ENCODE measurements around the gene ARHGAP40. TPM values are rescaled to one million over a fixed set of nuclear protein-coding genes. Genes with fewer than 3 reads are reported as not detected.

ARHGAP40 gene
- total and polyA plus RNA-seq, 2 of the 13 experiments (the other 11 are each of a cell fraction or from before 2014, with no cell fraction given), result 0.75 to 2.1 TPM

- TF ChIP-seq, protein P1, sequence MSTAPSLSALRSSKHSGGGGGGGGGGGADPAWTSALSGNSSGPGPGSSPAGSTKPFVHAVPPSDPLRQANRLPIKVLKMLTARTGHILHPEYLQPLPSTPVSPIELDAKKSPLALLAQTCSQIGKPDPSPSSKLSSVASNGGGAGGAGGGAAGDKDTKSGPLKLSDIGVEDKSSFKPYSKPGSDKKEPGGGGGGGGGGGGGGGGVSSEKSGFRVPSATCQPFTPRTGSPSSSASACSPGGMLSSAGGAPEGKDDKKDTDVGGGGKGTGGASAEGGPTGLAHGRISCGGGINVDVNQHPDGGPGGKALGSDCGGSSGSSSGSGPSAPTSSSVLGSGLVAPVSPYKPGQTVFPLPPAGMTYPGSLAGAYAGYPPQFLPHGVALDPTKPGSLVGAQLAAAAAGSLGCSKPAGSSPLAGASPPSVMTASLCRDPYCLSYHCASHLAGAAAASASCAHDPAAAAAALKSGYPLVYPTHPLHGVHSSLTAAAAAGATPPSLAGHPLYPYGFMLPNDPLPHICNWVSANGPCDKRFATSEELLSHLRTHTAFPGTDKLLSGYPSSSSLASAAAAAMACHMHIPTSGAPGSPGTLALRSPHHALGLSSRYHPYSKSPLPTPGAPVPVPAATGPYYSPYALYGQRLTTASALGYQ (CRISPR knock-in tag; IDR thresholded peaks at IDR 0.05), result no peak
- TF ChIP-seq ZNF34 (CRISPR knock-in tag; IDR thresholded peaks at IDR 0.05; ENCODE audit: borderline replicate concordance), result no peak
- TF ChIP-seq HIVEP1 (CRISPR knock-in tag; IDR thresholded peaks at IDR 0.05), result no peak
- no peak for TF ChIP-seq MYC (CRISPR knock-in tag; IDR thresholded peaks at IDR 0.05; ENCODE audit: borderline replicate concordance)
- 0 out of 2 replicates have a peak, but pooled peaks have one; percentile 53 for TF ChIP-seq ZNF3 (CRISPR knock-in tag; IDR thresholded peaks at IDR 0.05)
- no peak for TF ChIP-seq ZNF350 (CRISPR knock-in tag; IDR thresholded peaks at IDR 0.05; ENCODE audit: borderline replicate concordance, low read depth)
- TF ChIP-seq NFIB (CRISPR knock-in tag; IDR thresholded peaks at IDR 0.05; ENCODE audit: borderline replicate concordance), result no peak
- no peak for TF ChIP-seq ZNF564 (CRISPR knock-in tag; IDR thresholded peaks at IDR 0.05)
- no peak for TF ChIP-seq NR2C2 (CRISPR knock-in tag; IDR thresholded peaks at IDR 0.05; ENCODE audit: borderline replicate concordance)
- no peak for TF ChIP-seq CREB1 (IDR thresholded peaks at IDR 0.05)
- TF ChIP-seq CREB1 (CRISPR knock-in tag; IDR thresholded peaks at IDR 0.05), result no peak
- TF ChIP-seq HDAC1 (CRISPR knock-in tag; IDR thresholded peaks at IDR 0.05), result no peak
- TF ChIP-seq ZNF704 (CRISPR knock-in tag; IDR thresholded peaks at IDR 0.05; ENCODE audit: borderline replicate concordance), result no peak
- TF ChIP-seq MAFG (CRISPR knock-in tag; IDR thresholded peaks at IDR 0.05), result no peak
- no peak for TF ChIP-seq ZFP41 (CRISPR knock-in tag; IDR thresholded peaks at IDR 0.05; ENCODE audit: borderline replicate concordance)
- no peak for TF ChIP-seq ZNF224 (CRISPR knock-in tag; IDR thresholded peaks at IDR 0.05)
- no peak for TF ChIP-seq NFRKB (IDR thresholded peaks at IDR 0.05)
- 0 out of 2 replicates have a peak, but pooled peaks have one; percentile 19 for TF ChIP-seq HCFC1 (IDR thresholded peaks at IDR 0.05; ENCODE audit: low read depth, low read length)
- TF ChIP-seq MLXIP (CRISPR knock-in tag; IDR thresholded peaks at IDR 0.05; ENCODE audit: borderline replicate concordance), result no peak
- TF ChIP-seq, protein P2, sequence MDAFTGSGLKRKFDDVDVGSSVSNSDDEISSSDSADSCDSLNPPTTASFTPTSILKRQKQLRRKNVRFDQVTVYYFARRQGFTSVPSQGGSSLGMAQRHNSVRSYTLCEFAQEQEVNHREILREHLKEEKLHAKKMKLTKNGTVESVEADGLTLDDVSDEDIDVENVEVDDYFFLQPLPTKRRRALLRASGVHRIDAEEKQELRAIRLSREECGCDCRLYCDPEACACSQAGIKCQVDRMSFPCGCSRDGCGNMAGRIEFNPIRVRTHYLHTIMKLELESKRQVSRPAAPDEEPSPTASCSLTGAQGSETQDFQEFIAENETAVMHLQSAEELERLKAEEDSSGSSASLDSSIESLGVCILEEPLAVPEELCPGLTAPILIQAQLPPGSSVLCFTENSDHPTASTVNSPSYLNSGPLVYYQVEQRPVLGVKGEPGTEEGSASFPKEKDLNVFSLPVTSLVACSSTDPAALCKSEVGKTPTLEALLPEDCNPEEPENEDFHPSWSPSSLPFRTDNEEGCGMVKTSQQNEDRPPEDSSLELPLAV (CRISPR knock-in tag; conservative IDR thresholded peaks at IDR 0.05; ENCODE audit: low read depth), result no peak
These were observed 91.1 kb downstream of the ARHGAP40 start (continued) for GRCh38 chr20:38692436-38693411.
